Aorta (tissue), 5 donors: Measurements from ENCODE around the gene STARD7. TPM values are rescaled to one million over a fixed set of nuclear protein-coding genes. Genes with fewer than 3 reads are reported as not detected.

Experiments
- ATAC-seq: fragments of 200-7000 bp; cut with Tn5 transposase; one replicate; pipeline ENCODE4 v1.9.1; 2022; ENCODE audit warnings: moderate library complexity; ENCODE audit not compliant: low FRiP score
- DNase-seq, 2 donors: peaks; one replicate each; pipeline ENCODE4 v3.0.0-alpha.2; 2020
- H3K27ac ChIP-seq, 2 donors: one replicate each; pipeline ENCODE4 v1.5.1; 2013; ENCODE audit warnings: low read length in 2 of 2, mild to moderate bottlenecking in 2 of 2, moderate library complexity in 2 of 2, control low read depth in 1 of 2, inconsistent platforms in 1 of 2, low read depth in 1 of 2
- H3K27me3 ChIP-seq, 2 donors: one replicate each; pipeline ENCODE4 v1.6.1; 2013; ENCODE audit warnings: control low read depth in 1 of 2, low read length in 1 of 2, mild to moderate bottlenecking in 1 of 2, moderate library complexity in 1 of 2; ENCODE audit not compliant: insufficient read depth in 2 of 2, control insufficient read depth in 1 of 2
- H3K36me3 ChIP-seq, 2 donors: one replicate each; pipeline ENCODE4 v1.6.1; 2013; ENCODE audit warnings: control low read depth in 1 of 2, low read length in 1 of 2, mild to moderate bottlenecking in 1 of 2; ENCODE audit not compliant: insufficient read depth in 2 of 2, control insufficient read depth in 1 of 2
- H3K4me1 ChIP-seq, 2 donors: one replicate each; pipeline ENCODE4 v1.6.1; 2013; ENCODE audit warnings: low read length in 2 of 2, control low read depth in 1 of 2, mild to moderate bottlenecking in 1 of 2, moderate library complexity in 1 of 2; ENCODE audit not compliant: insufficient read depth in 2 of 2, control insufficient read depth in 1 of 2
- H3K4me3 ChIP-seq, 2 donors: one replicate each; pipeline ENCODE4 v1.5.1; 2013; ENCODE audit warnings: low read length in 2 of 2, control low read depth in 1 of 2, mild to moderate bottlenecking in 1 of 2
- H3K9me3 ChIP-seq: one replicate; pipeline ENCODE4 v1.6.1; 2013; ENCODE audit warnings: mild to moderate bottlenecking, low read length; ENCODE audit not compliant: control insufficient read depth
- WGBS, 2 donors: extraction: QIAGEN DNeasy Blood & Tissue Kit; methylation state at CpG; one replicate each; pipeline ENCODE4 v1.1.7; 2013; 5-methylcytosine and 5-hydroxymethylcytosine counted together
- intact Hi-C, 2 donors: fragments of 100-400 bp; cut with DNase I; formaldehyde crosslinking; loops; one replicate each; pipeline versions ENCODE4 v1.14.2 to v1.15.0; 2022
- polyA plus RNA-seq, 2 donors: library from polyadenylated mRNA; stranded (reverse); fragments of 200-250 nt; gene quantifications; one replicate each; pipeline ENCODE4 v1.2.3, GENCODE V29; 2013
- total RNA-seq, 2 donors: library from RNA; stranded (reverse); fragmentation: NEBNext Ultra II Directional; extraction: Animal tissue kit (Norgen Biotek cat#: 25700); gene quantifications; one replicate each; pipeline ENCODE4 v1.2.1, GENCODE V29; 2021
- donor health status: healthy with polysubstance abuse.
- donor health status: Bipolar disorder and iron deficiency.
- donor health status: DM: no; HTN: no; CAD: no.
- donor health status: DM: no; HTN: no; CAD: no.
- donor health status: DM: yes; HTN: yes; CAD: no.

The STARD7 gene
- total and polyA plus RNA-seq, 4 donors, result 23.8 to 72.7 (median 52.8) TPM

DNA sequence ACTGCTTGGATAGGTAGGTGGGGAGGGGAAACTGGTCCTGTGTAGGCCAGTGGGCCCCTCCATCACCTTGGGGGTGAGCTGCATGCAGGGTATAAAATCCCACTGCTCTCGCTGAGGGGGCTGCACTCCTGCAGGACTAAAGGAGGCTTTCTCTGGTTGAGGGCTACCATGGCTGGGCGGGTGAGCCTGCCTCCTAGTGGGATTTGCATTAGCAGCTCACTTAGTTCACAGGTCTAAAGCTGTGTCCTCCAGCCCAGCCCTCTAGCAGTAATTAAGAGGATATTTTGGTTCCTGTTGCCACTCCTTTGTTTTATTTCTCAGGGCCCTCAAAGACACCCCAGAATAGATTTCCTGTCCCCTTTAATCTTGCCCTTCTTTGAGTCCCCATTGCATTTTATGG is 32.6 kb upstream of the STARD7 start:
- DNase-seq (no peak), ATAC-seq (no peak)
- Histone ChIP-seq H3K27ac (no peak overlapping the region), H3K4me1 (no peaks in the 10 kb centered on the region), H3K36me3 (peaks cover 0 to 2% of the 10 kb centered on the region in 2 donors), H3K9me3 (no peaks in the 10 kb centered on the region), H3K4me3 (no peak overlapping the region), H3K27me3 (no peaks in the 10 kb centered on the region)
- intact Hi-C loops, result no loop called here
- 76 to 88% methylated on average over 2 of the region's 2 CpGs for WGBS, 2 donors

DNA sequence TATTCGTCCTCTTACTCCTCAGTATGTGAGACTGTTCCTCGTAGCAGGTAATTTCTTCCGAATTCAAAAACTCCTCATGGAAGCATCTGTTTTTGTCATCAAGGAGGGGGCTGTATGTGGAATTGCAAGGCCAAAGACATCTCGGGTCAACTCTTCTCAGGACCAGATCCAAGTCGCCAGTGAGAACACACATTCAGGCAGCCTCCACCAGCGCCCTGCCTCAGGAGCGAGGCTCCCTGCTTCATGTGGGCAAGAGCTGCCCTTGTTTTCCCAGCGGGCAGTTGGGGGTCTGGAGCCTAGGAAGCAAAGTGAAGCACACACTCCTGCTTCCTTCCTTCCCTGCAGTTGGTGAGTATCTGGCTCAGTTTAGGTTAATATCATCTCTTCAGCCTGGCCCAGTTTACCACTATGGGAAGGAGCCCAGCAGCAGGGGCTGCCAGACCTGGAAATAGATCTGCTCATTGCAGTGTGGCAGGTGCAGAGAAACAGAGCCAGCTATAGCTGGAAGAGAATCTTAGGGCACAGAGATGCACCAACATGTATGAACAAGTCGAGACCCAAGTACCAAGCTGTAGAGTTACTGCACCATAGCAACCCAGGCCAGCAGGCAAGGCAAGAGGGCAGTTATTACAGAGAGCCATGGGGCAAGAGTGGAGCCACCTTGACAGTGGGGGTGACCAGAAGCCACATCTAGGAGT is 31.9 kb upstream of the STARD7 start:
- no peak for ATAC-seq
- 93% methylated on average over 9 of the region's 9 CpGs for WGBS, 2 donors
- H3K4me3 ChIP-seq, result no peak overlapping the region

DNA sequence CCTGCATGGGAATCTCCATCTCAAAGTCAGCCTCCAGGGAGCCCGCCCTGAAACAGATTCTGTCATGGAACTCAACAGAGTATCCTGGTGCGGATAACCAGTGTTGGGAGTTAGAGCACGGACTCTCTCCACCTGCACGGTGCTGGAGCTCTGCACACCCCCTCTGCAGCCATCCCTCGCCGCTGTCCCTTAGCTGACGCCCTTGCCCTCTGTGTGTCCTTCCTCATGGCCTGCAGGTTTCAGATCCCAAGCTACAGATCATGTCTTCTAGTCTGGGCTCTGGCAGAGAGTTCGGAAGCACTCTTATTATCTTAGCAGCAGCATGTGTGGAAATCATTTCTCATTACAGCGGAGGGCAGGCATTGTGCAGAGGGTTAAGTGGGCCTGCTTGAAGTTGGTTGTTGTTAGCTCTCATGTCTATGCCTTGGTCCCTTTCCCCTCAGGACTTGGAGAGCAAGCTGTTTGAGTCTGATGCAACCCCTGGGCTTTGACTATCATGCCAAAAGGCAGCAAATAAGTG is 31.2 kb upstream of the STARD7 start:
- WGBS, 2 donors, result 94% methylated on average over 9 of the region's 9 CpGs
- Histone ChIP-seq H3K36me3 (peaks cover 0 to 2% of the 10 kb centered on the region in 2 donors), H3K27me3 (no peaks in the 10 kb centered on the region), H3K4me3 (no peak overlapping the region), H3K9me3 (no peaks in the 10 kb centered on the region), H3K27ac (no peak overlapping the region), H3K4me1 (no peaks in the 10 kb centered on the region)
- intact Hi-C loops, result no loop called here
- ATAC-seq, result no peak
- DNase-seq, result no peak

More for the DNA sequence above, 31.9 kb upstream of the STARD7 start:
- intact Hi-C loops, result no loop called here
- Histone ChIP-seq H3K36me3 (peaks cover 0 to 2% of the 10 kb centered on the region in 2 donors), H3K4me1 (no peaks in the 10 kb centered on the region), H3K27me3 (no peaks in the 10 kb centered on the region), H3K27ac (no peak overlapping the region), H3K9me3 (no peaks in the 10 kb centered on the region)
- DNase-seq, result no peak

- H3K9me3 ChIP-seq, result no peaks in the 10 kb centered on the region
- intact Hi-C loops, result no loop called here
- peaks cover 0 to 2% of the 10 kb centered on the region in 2 donors for H3K36me3 ChIP-seq
- H3K27me3 ChIP-seq, result no peaks in the 10 kb centered on the region
- H3K4me3 ChIP-seq, result no peak overlapping the region
- 92 to 95% methylated on average over 3 of the region's 3 CpGs for WGBS, 2 donors
- no peak overlapping the region for H3K27ac ChIP-seq
- H3K4me1 ChIP-seq, result no peaks in the 10 kb centered on the region
- DNase-seq (no peak), ATAC-seq (no peak)
Observed at GRCh38 chr2:96239091-96239490, 30.5 kb upstream of the STARD7 start.

GRCh38 chr2:96238266-96238665 is 29.6 kb upstream of the STARD7 start:
- Histone ChIP-seq H3K27ac (no peak overlapping the region), H3K36me3 (peaks cover 0 to 2% of the 10 kb centered on the region in 2 donors), H3K9me3 (no peaks in the 10 kb centered on the region), H3K4me1 (no peaks in the 10 kb centered on the region), H3K27me3 (no peaks in the 10 kb centered on the region), H3K4me3 (no peak overlapping the region)
- intact Hi-C loops, result no loop called here
- ATAC-seq (no peak), DNase-seq (no peak)
- WGBS, 2 donors, result 96 to 98% methylated on average over 3 of the region's 3 CpGs

DNA sequence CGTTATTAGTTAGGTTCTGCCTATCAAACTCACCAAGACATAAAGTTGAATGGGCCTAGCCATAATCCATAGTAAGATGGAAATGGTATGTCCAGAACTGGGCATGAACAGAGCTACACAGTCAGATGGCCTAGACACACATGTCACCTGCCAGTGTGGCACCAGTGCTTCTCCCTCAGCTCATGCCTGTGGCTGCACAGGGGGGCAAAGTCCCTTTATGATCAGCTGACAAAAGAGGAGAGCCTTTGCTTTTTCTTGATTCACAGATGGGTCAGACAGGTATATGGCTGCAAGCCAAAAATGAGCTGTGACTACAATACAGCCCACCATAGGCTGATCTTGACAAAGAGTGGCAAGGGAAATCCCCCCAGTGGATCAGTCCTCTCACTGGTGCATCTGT is 28.3 kb upstream of the STARD7 start:
- DNase-seq (no peak), ATAC-seq (no peak)
- no peak overlapping the region for H3K27ac ChIP-seq
- H3K4me1 ChIP-seq, result no peaks in the 10 kb centered on the region
- H3K27me3 ChIP-seq, result no peaks in the 10 kb centered on the region
- H3K36me3 ChIP-seq, result peaks cover 0 to 2% of the 10 kb centered on the region in 2 donors
- 95 to 96% methylated on average over 1 of the region's 1 CpG for WGBS, 2 donors
- intact Hi-C loops, result no loop called here
- no peak overlapping the region for H3K4me3 ChIP-seq
- H3K9me3 ChIP-seq, result no peaks in the 10 kb centered on the region

DNA sequence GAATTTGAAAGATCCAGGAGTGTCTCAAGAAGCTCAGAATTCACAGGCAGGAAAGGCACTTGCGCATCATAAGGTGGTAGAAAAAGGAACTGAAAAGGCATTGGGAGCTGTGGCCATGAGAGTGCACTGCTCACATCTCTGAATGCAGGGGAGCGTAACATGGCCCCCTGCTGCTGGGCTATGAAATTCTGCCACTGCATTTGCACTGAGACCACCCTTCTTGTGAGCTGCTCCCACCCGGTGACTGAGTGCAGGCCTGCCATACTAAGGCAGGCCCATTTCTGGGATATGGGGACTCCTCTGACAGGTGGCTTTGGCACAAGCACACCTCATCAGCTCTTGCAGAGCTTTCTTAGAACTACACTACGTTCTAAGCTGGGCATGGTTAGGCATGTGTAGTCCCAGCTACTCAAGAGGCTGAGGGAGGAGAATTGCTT is 25.3 kb upstream of the STARD7 start:
- 87 to 89% methylated on average over 4 of the region's 4 CpGs for WGBS, 2 donors
- intact Hi-C loops, result no loop called here

GRCh38 chr2:96233436-96233835 is 24.8 kb upstream of the STARD7 start:
- no peak overlapping the region for H3K4me3 ChIP-seq
- H3K27me3 ChIP-seq, result no peaks in the 10 kb centered on the region
- H3K4me1 ChIP-seq, result no peaks in the 10 kb centered on the region
- WGBS, 2 donors, result 94 to 96% methylated on average over 6 of the region's 6 CpGs
- H3K9me3 ChIP-seq, result no peaks in the 10 kb centered on the region
- DNase-seq, result no peak
- no peak for ATAC-seq
- no peak overlapping the region for H3K27ac ChIP-seq
- intact Hi-C loops, result no loop called here
- H3K36me3 ChIP-seq, result peaks cover 0 to 2% of the 10 kb centered on the region in 2 donors

More for the DNA sequence above, 25.3 kb upstream of the STARD7 start:
- ATAC-seq (no peak), DNase-seq (no peak)
- Histone ChIP-seq H3K4me1 (no peaks in the 10 kb centered on the region), H3K27ac (no peak overlapping the region), H3K27me3 (no peaks in the 10 kb centered on the region), H3K36me3 (peaks cover 0 to 2% of the 10 kb centered on the region in 2 donors), H3K9me3 (no peaks in the 10 kb centered on the region), H3K4me3 (no peak overlapping the region)

GRCh38 chr2:96231316-96231715 is 22.7 kb upstream of the STARD7 start:
- ATAC-seq, result no peak
- no peak overlapping the region for H3K4me3 ChIP-seq
- H3K27me3 ChIP-seq, result no peaks in the 10 kb centered on the region
- no peak overlapping the region for H3K27ac ChIP-seq
- no peaks in the 10 kb centered on the region for H3K4me1 ChIP-seq
- DNase-seq, result no peak
- no peaks in the 10 kb centered on the region for H3K9me3 ChIP-seq
- intact Hi-C loops, result no loop called here
- no peaks in the 10 kb centered on the region for H3K36me3 ChIP-seq
- WGBS, 2 donors, result 96 to 98% methylated on average over 4 of the region's 4 CpGs
